Measurements from ENCODE around the gene PLEKHA7.
"Not testable (repeated sequence)": the region's sequence is repeated elsewhere in the genome, so short reads cannot be mapped to it uniquely, and the experiment has no call there.

PLEKHA7 gene

GRCh38 chr11:16977136-16977993, 36.8 kb downstream of the PLEKHA7 start:
- DNase-seq, result no peak

GRCh38 chr11:16976379-16976778, 37.8 kb downstream of the PLEKHA7 start:
- no peak for DNase-seq

- no peak for DNase-seq
Observed at GRCh38 chr11:16975906-16976305, 38.3 kb downstream of the PLEKHA7 start.

- no peak for DNase-seq
Observed at GRCh38 chr11:16973338-16973964, 40.8 kb downstream of the PLEKHA7 start.

GRCh38 chr11:16969010-16969999, 44.9 kb downstream of the PLEKHA7 start:
- DNase-seq, result no peak

- no peak for DNase-seq
Observed at GRCh38 chr11:16968196-16968595, 46.0 kb downstream of the PLEKHA7 start.

GRCh38 chr11:16966930-16967671, 47.1 kb downstream of the PLEKHA7 start:
- no peak for DNase-seq

GRCh38 chr11:16964501-16964900, 49.7 kb downstream of the PLEKHA7 start:
- DNase-seq, result no peak

- no peak for DNase-seq
Observed at GRCh38 chr11:16963316-16963876, 50.8 kb downstream of the PLEKHA7 start.

GRCh38 chr11:16962589-16962988, 51.6 kb downstream of the PLEKHA7 start:
- not testable (repeated sequence) for DNase-seq

- DNase-seq, result no peak
Observed at GRCh38 chr11:16962146-16962545, 52.1 kb downstream of the PLEKHA7 start.

- no peak for DNase-seq
Observed at GRCh38 chr11:16960250-16960649, 54.0 kb downstream of the PLEKHA7 start.

GRCh38 chr11:16959602-16960001, 54.6 kb downstream of the PLEKHA7 start:
- no peak for DNase-seq

- DNase-seq, result no peak
Observed at GRCh38 chr11:16958833-16959232, 55.4 kb downstream of the PLEKHA7 start.

- DNase-seq, result no peak
Observed at GRCh38 chr11:16956538-16957153, 57.6 kb downstream of the PLEKHA7 start.

GRCh38 chr11:16953663-16954062, 60.6 kb downstream of the PLEKHA7 start:
- no peak for DNase-seq

- DNase-seq, result no peak
Observed at GRCh38 chr11:16946477-16947282, 67.5 kb downstream of the PLEKHA7 start.

GRCh38 chr11:16945671-16946469, 68.3 kb downstream of the PLEKHA7 start:
- peak; percentile 44 for DNase-seq

GRCh38 chr11:16942911-16943310, 71.3 kb downstream of the PLEKHA7 start:
- DNase-seq, result no peak

GRCh38 chr11:16942342-16942741, 71.9 kb downstream of the PLEKHA7 start:
- DNase-seq, result no peak

Data from right hindlimb (tissue), 1 donor.